HepG2 (cell line): ENCODE data around the gene ELL. TPM values are rescaled to one million over a fixed set of nuclear protein-coding genes. Genes with fewer than 3 reads are reported as not detected.

Experiments used
- ETV5 ChIP-seq: IDR thresholded peaks from 2 replicates; pipeline ENCODE4 v1.6.1; 2018; ENCODE audit warnings: missing biosample characterization, missing genetic modification reagents, inconsistent platforms, borderline replicate concordance
- GATAD2A ChIP-seq: IDR thresholded peaks from 2 replicates; pipeline ENCODE4 v1.6.1; 2016
- MTA3 ChIP-seq: sonication (generic); formaldehyde crosslinking; IDR thresholded peaks from 2 replicates; pipeline ENCODE4 v1.4.0; 2020; ENCODE audit warnings: missing genetic modification reagents
- NFE2L1 ChIP-seq: sonication (generic); formaldehyde crosslinking; IDR thresholded peaks from 2 replicates; pipeline ENCODE4 v1.4.0; 2020; ENCODE audit warnings: missing genetic modification reagents, mild to moderate bottlenecking, borderline replicate concordance
- PAXIP1 ChIP-seq: sonication (generic); formaldehyde crosslinking; conservative IDR thresholded peaks from 2 replicates; pipeline ENCODE4 v1.4.0; 2020; ENCODE audit warnings: mild to moderate bottlenecking, missing genetic modification reagents, moderate library complexity
- RAD21 ChIP-seq: fragments of 450-650 bp; formaldehyde crosslinking; IDR thresholded peaks from 2 replicates; pipeline ENCODE4 v1.5.0; 2020; ENCODE audit warnings: mild to moderate bottlenecking
- RAD51 ChIP-seq: fragments of 450-650 bp; IDR thresholded peaks from 2 replicates; pipeline ENCODE4 v1.6.1; 2016; ENCODE audit warnings: borderline replicate concordance
- RERE ChIP-seq: IDR thresholded peaks from 2 replicates; pipeline ENCODE4 v1.6.1; 2016; ENCODE audit warnings: low read depth, missing genetic modification reagents, missing compliant biosample characterization
- RFXANK ChIP-seq: IDR thresholded peaks from 2 replicates; pipeline ENCODE4 v1.6.1; 2016
- SMAD3 ChIP-seq: sonication (generic); formaldehyde crosslinking; IDR thresholded peaks from 2 replicates; pipeline ENCODE4 v1.4.0; 2020; ENCODE audit warnings: missing genetic modification reagents
- SRF ChIP-seq: IDR thresholded peaks from 2 replicates; pipeline ENCODE4 v1.6.1; 2011; ENCODE audit warnings: mild to moderate bottlenecking, low read depth, low read length, moderate library complexity
- TARDBP ChIP-seq: sonication (generic); formaldehyde crosslinking; IDR thresholded peaks from 2 replicates; pipeline ENCODE4 v1.8.0; 2022; ENCODE audit warnings: mild to moderate bottlenecking, missing genetic modification reagents
- TFDP1 ChIP-seq: IDR thresholded peaks from 2 replicates; pipeline ENCODE4 v1.6.1; 2016; ENCODE audit warnings: missing compliant biosample characterization, missing genetic modification reagents, borderline replicate concordance
- ZNF263 ChIP-seq: sonication (generic); formaldehyde crosslinking; IDR thresholded peaks from 2 replicates; pipeline ENCODE4 v1.4.0; 2020; ENCODE audit warnings: missing genetic modification reagents
- ZNF512B ChIP-seq: sonication (generic); formaldehyde crosslinking; IDR thresholded peaks from 2 replicates; pipeline ENCODE4 v1.5.1; 2020; ENCODE audit warnings: missing genetic modification reagents, mild to moderate bottlenecking, borderline replicate concordance
- ZNF513 ChIP-seq: sonication (generic); formaldehyde crosslinking; conservative IDR thresholded peaks from 2 replicates; pipeline ENCODE4 v1.5.0; 2020; ENCODE audit warnings: missing genetic modification reagents
- polyA plus RNA-seq, 8 experiments: library from polyadenylated mRNA; depleted of rRNA in 3 of 8; stranded (reverse) in 7 of 8; unstranded in 1 of 8; fragments of >200 nt; fragmentation: Illumina TruSeq in 4 of 8; extraction: Trizol in 4 of 8; gene quantifications; 2 replicates each; pipeline versions ENCODE4 v1.2.1 to v1.2.3, GENCODE V29; 2011 to 2016; ENCODE audit warnings: low read depth in 4 of 8, missing spikeins in 1 of 8, mixed read lengths in 1 of 8; ENCODE audit not compliant: insufficient read depth in 1 of 8
- total RNA-seq, 5 experiments: library from RNA; depleted of rRNA; stranded (reverse); fragments of >200 nt; fragmentation: Illumina TruSeq; extraction: Trizol; gene quantifications; 2 replicates each; pipeline ENCODE4 v1.2.3, GENCODE V29; 2016; ENCODE audit warnings: low read depth in 1 of 5

The ELL gene
- total and polyA plus RNA-seq, 2 of the 13 experiments (the other 11 are each of a cell fraction or from before 2014, with no cell fraction given) = 3.7 to 5.4 TPM

GRCh38 chr19:18401580-18402112, 120.2 kb downstream of the ELL start (continued):
- TF ChIP-seq ZNF263 (CRISPR knock-in tag) = peak; percentile 58
- TF ChIP-seq RAD51 = no peak
- no peak for TF ChIP-seq ZNF512B
- TF ChIP-seq RFXANK (CRISPR knock-in tag) = no peak
- 0 out of 2 replicates have a peak, but pooled peaks have one; percentile 10 for TF ChIP-seq PAXIP1 (CRISPR knock-in tag)
- no peak for TF ChIP-seq NFE2L1 (CRISPR knock-in tag)
- TF ChIP-seq GATAD2A (CRISPR knock-in tag) = no peak
- TF ChIP-seq RERE = no peak
- TF ChIP-seq SMAD3 (CRISPR knock-in tag) = no peak
- TF ChIP-seq RAD21 (CRISPR knock-in tag) = 0 out of 2 replicates have a peak, but pooled peaks have one; percentile 28
- no peak for TF ChIP-seq MTA3 (CRISPR knock-in tag)
- TF ChIP-seq SRF = no peak
- TF ChIP-seq TFDP1 (CRISPR knock-in tag) = no peak
- TF ChIP-seq ETV5 = peak; percentile 52; the same call in 1 of the 2 replicates
- TF ChIP-seq TARDBP (CRISPR knock-in tag) = 0 out of 2 replicates have a peak, but pooled peaks have one; percentile 19
- TF ChIP-seq ZNF513 = no peak
